NT2/D1 (cell line): Measurements from ENCODE around the gene SDCBP2.

Experiments
- SUZ12 ChIP-seq: IDR thresholded peaks from 2 replicates; pipeline ENCODE4 v1.6.1; 2011; ENCODE audit not compliant: insufficient read length, insufficient read depth; ENCODE audit errors: extremely low read depth
- YY1 ChIP-seq: IDR thresholded peaks from 2 replicates; pipeline ENCODE4 v1.6.1; 2011; ENCODE audit not compliant: insufficient read length, insufficient read depth
- ZNF274 ChIP-seq: IDR thresholded peaks from 2 replicates; pipeline ENCODE4 v1.6.1; 2011; ENCODE audit warnings: mild to moderate bottlenecking, low read depth, low read length

DNA sequence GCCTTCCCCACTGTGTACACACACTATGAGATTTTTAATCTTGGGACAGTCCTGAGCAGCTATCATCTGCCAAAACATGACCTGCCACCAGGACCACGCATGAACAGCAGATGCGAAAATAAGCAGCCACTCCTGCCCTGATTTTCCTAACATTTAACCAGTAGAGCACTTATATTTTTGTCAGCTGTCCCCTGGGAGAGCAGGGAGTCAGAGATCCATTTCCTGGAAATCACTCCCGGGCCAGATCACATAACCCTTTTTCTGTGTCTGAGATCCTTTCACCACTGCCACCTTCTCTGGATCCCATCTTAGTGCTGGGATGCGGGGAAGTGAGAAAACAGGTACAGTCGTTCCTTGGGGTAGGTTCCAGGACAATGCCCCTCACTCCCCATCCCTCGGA, 5.7 kb downstream of the SDCBP2 start:
- TF ChIP-seq YY1 (no peak), ZNF274 (no peak), SUZ12 (no peak)
